WTC11 (cell line): ENCODE data around the gene FAM131C. TPM values are rescaled to one million over a fixed set of nuclear protein-coding genes. Genes with fewer than 3 reads are reported as not detected.
"Not testable (repeated sequence)": the region's sequence is repeated elsewhere in the genome, so short reads cannot be mapped to it uniquely, and the experiment has no call there.

Source experiments
- ATAC-seq: fragments of 200-7000 bp; cut with Tn5 transposase; 2 replicates; pipeline ENCODE4 v1.10.0; 2021; ENCODE audit warnings: mild to moderate bottlenecking, moderate library complexity
- CTCF ChIA-PET: fragments of 300-600 bp; sonication (Branson Sonifier 250); formaldehyde crosslinking; loops from one replicate; lab custom pipeline; 2021; ENCODE audit warnings: antibody characterized with exemption; lab: Charles Lee
- POLR2A ChIA-PET: fragments of 350-600 bp; sonication (Branson Sonifier 250); formaldehyde crosslinking; loops from one replicate; lab custom pipeline; 2021; ENCODE audit warnings: antibody characterized with exemption; lab: Charles Lee
- DNase-seq: peaks from one replicate; pipeline ENCODE4 v3.0.0; 2021; ENCODE audit warnings: low spot score
- H3K27ac Mint-ChIP-seq: 2 replicates; pipeline ENCODE4 v1.8.0; 2021; ENCODE audit warnings: mixed read lengths
- H3K27me3 Mint-ChIP-seq: 2 replicates; pipeline ENCODE4 v1.8.0; 2021; ENCODE audit warnings: low read depth, mild to moderate bottlenecking, moderate library complexity, mixed read lengths
- H3K36me3 Mint-ChIP-seq: 2 replicates; pipeline ENCODE4 v1.8.0; 2021; ENCODE audit warnings: mixed read lengths
- H3K4me1 Mint-ChIP-seq: 2 replicates; pipeline ENCODE4 v1.8.0; 2022; ENCODE audit warnings: mixed read lengths
- H3K4me3 Mint-ChIP-seq: 2 replicates; pipeline ENCODE4 v1.8.0; 2021; ENCODE audit warnings: mild to moderate bottlenecking, moderate library complexity, mixed read lengths
- H3K9me3 Mint-ChIP-seq: 2 replicates; pipeline ENCODE4 v1.8.0; 2021; ENCODE audit warnings: mixed read lengths
- CREM ChIP-seq: sonication (generic); formaldehyde crosslinking; IDR thresholded peaks from 2 replicates; pipeline ENCODE4 v1.8.1; 2022; ENCODE audit warnings: mild to moderate bottlenecking, missing genetic modification reagents, moderate library complexity
- E2F4 ChIP-seq: sonication (generic); formaldehyde crosslinking; IDR thresholded peaks from 2 replicates; pipeline ENCODE4 v1.8.1; 2022; ENCODE audit warnings: low read depth, mild to moderate bottlenecking, moderate library complexity, missing genetic modification reagents, borderline replicate concordance
- ETV6 ChIP-seq: sonication (generic); formaldehyde crosslinking; IDR thresholded peaks from 2 replicates; pipeline ENCODE4 v1.8.1; 2022; ENCODE audit warnings: mild to moderate bottlenecking, missing genetic modification reagents
- FOXK1 ChIP-seq: sonication (generic); formaldehyde crosslinking; IDR thresholded peaks from 2 replicates; pipeline ENCODE4 v1.8.0; 2022; ENCODE audit warnings: mild to moderate bottlenecking, moderate library complexity, missing genetic modification reagents
- GRHL2 ChIP-seq: fragments of 250-450 bp; sonication (Bioruptor Pico); IDR thresholded peaks from 2 replicates; pipeline ENCODE4 v1.8.0; 2022; ENCODE audit warnings: mild to moderate bottlenecking, moderate library complexity; ENCODE audit not compliant: insufficient replicate concordance, severe bottlenecking
- HMGA2 ChIP-seq: fragments of 250-450 bp; sonication (Bioruptor Pico); IDR thresholded peaks from 2 replicates; pipeline ENCODE4 v1.4.0; 2021; ENCODE audit warnings: mild to moderate bottlenecking, moderate library complexity
- MYBL2 ChIP-seq: sonication (generic); formaldehyde crosslinking; IDR thresholded peaks from 2 replicates; pipeline ENCODE4 v1.8.1; 2023; ENCODE audit warnings: mild to moderate bottlenecking, moderate library complexity, missing genetic modification reagents
- NFATC4 ChIP-seq: fragments of 250-450 bp; sonication (Bioruptor Pico); IDR thresholded peaks from 2 replicates; pipeline ENCODE4 v1.9.0; 2021; ENCODE audit warnings: mild to moderate bottlenecking
- NFE2L1 ChIP-seq: sonication (generic); formaldehyde crosslinking; IDR thresholded peaks from 2 replicates; pipeline ENCODE4 v1.8.1; 2023; ENCODE audit warnings: missing genetic modification reagents
- NR2C2 ChIP-seq: sonication (generic); formaldehyde crosslinking; IDR thresholded peaks from 2 replicates; pipeline ENCODE4 v1.8.0; 2022; ENCODE audit warnings: mild to moderate bottlenecking, missing genetic modification reagents
- OVOL2 ChIP-seq: fragments of 250-450 bp; sonication (Bioruptor Pico); IDR thresholded peaks from 2 replicates; pipeline ENCODE4 v1.9.0; 2021; ENCODE audit warnings: mild to moderate bottlenecking, borderline replicate concordance
- TEAD1 ChIP-seq: sonication (generic); formaldehyde crosslinking; IDR thresholded peaks from 2 replicates; pipeline ENCODE4 v1.8.0; 2022; ENCODE audit warnings: mild to moderate bottlenecking, missing genetic modification reagents
- TEAD4 ChIP-seq: sonication (generic); formaldehyde crosslinking; IDR thresholded peaks from 2 replicates; pipeline ENCODE4 v1.8.0; 2022; ENCODE audit warnings: mild to moderate bottlenecking, missing genetic modification reagents
- ZMAT4 ChIP-seq: fragments of 250-450 bp; sonication (Bioruptor Pico); IDR thresholded peaks from 2 replicates; pipeline ENCODE4 v1.9.0; 2021; ENCODE audit warnings: mild to moderate bottlenecking
- ZNF121 ChIP-seq: sonication (generic); formaldehyde crosslinking; IDR thresholded peaks from 2 replicates; pipeline ENCODE4 v1.8.0; 2023; ENCODE audit warnings: missing genetic modification reagents
- ZNF138 ChIP-seq: sonication (generic); formaldehyde crosslinking; conservative IDR thresholded peaks from 2 replicates; pipeline ENCODE4 v1.8.1; 2022; ENCODE audit warnings: mild to moderate bottlenecking, moderate library complexity, missing genetic modification reagents
- ZNF232 ChIP-seq: sonication (generic); formaldehyde crosslinking; IDR thresholded peaks from 2 replicates; pipeline ENCODE4 v1.8.0; 2022; ENCODE audit warnings: mild to moderate bottlenecking, missing genetic modification reagents
- ZNF263 ChIP-seq: sonication (generic); formaldehyde crosslinking; IDR thresholded peaks from 2 replicates; pipeline ENCODE4 v1.8.1; 2022; ENCODE audit warnings: low read depth, mild to moderate bottlenecking, moderate library complexity, missing genetic modification reagents
- ZNF396 ChIP-seq: fragments of 250-450 bp; sonication (Bioruptor Pico); IDR thresholded peaks from 2 replicates; pipeline ENCODE4 v1.8.0; 2021; ENCODE audit warnings: mild to moderate bottlenecking, moderate library complexity, borderline replicate concordance
- ZNF423 ChIP-seq: fragments of 250-450 bp; sonication (Bioruptor Pico); IDR thresholded peaks from 2 replicates; pipeline ENCODE4 v2.1.2; 2022; ENCODE audit warnings: mild to moderate bottlenecking, moderate library complexity
- total RNA-seq: library from RNA; stranded (reverse); gene quantifications from 3 replicates; pipeline ENCODE4 v1.2.3, GENCODE V29; 2021
- TF ChIP-seq, protein P1 (sequence below): sonication (generic); formaldehyde crosslinking; IDR thresholded peaks from 2 replicates; pipeline ENCODE4 v1.8.1; 2022; ENCODE audit warnings: low read depth, missing genetic modification reagents, borderline replicate concordance
- TF ChIP-seq, protein P2 (sequence below): sonication (generic); formaldehyde crosslinking; IDR thresholded peaks from 2 replicates; pipeline ENCODE4 v1.8.1; 2022; ENCODE audit warnings: missing genetic modification reagents, borderline replicate concordance
- TF ChIP-seq, protein P3 (sequence below): fragments of 250-450 bp; sonication (Bioruptor Pico); conservative IDR thresholded peaks from 2 replicates; pipeline ENCODE4 v1.9.0; 2021; ENCODE audit warnings: mild to moderate bottlenecking
- TF ChIP-seq, protein P4 (sequence below): sonication (generic); formaldehyde crosslinking; IDR thresholded peaks from 2 replicates; pipeline ENCODE4 v1.8.0; 2022; ENCODE audit warnings: mild to moderate bottlenecking, missing genetic modification reagents

Gene FAM131C
- total RNA-seq, 1 experiment from 2014 or later, result 1.4 TPM

DNA sequence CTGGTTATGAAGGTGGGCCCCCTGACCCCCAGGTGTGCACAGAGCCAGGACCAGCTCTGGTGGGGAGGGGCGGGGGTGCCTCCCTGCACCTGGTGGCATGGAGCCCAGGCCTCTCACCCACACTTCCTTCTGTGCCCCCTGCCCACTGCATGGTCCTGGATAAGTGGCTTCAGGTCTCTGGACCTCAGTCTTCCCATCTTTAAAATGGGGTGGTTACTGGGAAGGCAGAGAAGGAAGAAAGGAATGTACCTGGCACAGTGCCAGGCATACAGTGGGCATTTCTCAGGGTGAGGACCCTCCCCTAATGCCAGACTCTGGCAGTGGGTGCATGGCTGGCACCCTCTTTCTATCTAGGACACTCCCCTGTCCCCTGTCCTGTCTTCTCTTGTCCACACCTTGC is 44.2 kb downstream of the FAM131C start (continued):
- TF ChIP-seq, protein P1, sequence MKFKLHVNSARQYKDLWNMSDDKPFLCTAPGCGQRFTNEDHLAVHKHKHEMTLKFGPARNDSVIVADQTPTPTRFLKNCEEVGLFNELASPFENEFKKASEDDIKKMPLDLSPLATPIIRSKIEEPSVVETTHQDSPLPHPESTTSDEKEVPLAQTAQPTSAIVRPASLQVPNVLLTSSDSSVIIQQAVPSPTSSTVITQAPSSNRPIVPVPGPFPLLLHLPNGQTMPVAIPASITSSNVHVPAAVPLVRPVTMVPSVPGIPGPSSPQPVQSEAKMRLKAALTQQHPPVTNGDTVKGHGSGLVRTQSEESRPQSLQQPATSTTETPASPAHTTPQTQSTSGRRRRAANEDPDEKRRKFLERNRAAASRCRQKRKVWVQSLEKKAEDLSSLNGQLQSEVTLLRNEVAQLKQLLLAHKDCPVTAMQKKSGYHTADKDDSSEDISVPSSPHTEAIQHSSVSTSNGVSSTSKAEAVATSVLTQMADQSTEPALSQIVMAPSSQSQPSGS (CRISPR knock-in tag), result no peak
- TF ChIP-seq ZMAT4 (CRISPR knock-in tag) (no peak), MYBL2 (CRISPR knock-in tag) (no peak), CREM (CRISPR knock-in tag) (no peak), OVOL2 (no peak)
- TF ChIP-seq, protein P2, sequence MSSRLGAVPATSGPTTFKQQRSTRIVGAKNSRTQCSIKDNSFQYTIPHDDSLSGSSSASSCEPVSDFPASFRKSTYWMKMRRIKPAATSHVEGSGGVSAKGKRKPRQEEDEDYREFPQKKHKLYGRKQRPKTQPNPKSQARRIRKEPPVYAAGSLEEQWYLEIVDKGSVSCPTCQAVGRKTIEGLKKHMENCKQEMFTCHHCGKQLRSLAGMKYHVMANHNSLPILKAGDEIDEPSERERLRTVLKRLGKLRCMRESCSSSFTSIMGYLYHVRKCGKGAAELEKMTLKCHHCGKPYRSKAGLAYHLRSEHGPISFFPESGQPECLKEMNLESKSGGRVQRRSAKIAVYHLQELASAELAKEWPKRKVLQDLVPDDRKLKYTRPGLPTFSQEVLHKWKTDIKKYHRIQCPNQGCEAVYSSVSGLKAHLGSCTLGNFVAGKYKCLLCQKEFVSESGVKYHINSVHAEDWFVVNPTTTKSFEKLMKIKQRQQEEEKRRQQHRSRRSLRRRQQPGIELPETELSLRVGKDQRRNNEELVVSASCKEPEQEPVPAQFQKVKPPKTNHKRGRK, result no peak
- TF ChIP-seq, all 79 proteins: peak for 0

- ChIA-PET CTCF (interaction anchor here (1.0 kb wide), 1 partner anchor 54 kb away, joined by 3 read pairs; the partner anchor contains the start of gene ZBTB17), POLR2A (interaction anchor here (0.7 kb wide), 2 partner anchors 15 to 271 kb away, joined by 3 read pairs; no protein-coding TSS in a partner anchor)
- H3K4me3 Mint-ChIP-seq, result not testable (repeated sequence)
Observed at GRCh38 chr1:16029003-16029268, 44.5 kb downstream of the FAM131C start.

GRCh38 chr1:16028237-16029002 is 45.0 kb downstream of the FAM131C start:
- Mint-ChIP-seq H3K27me3 (peaks cover 31% of the 10 kb centered on the region), H3K36me3 (no peaks in the 10 kb centered on the region), H3K4me3 (no peak overlapping the region), H3K27ac (no peak overlapping the region), H3K4me1 (peaks cover 21% of the 10 kb centered on the region), H3K9me3 (no peaks in the 10 kb centered on the region)
- DNase-seq, result no peak
- CTCF ChIA-PET, result interaction anchor here (0.9 to 1.3 kb wide), 3 partner anchors 16 to 53 kb away, joined by 3 read pairs; partner anchors contain the start of gene ZBTB17
- POLR2A ChIA-PET, result interaction anchor here (0.7 kb wide), 2 partner anchors 15 to 271 kb away, joined by 3 read pairs; no protein-coding TSS in a partner anchor
- TF ChIP-seq FOXK1 (CRISPR knock-in tag) (no peak), ZNF232 (no peak), TEAD1 (no peak), ZNF121 (CRISPR knock-in tag) (no peak), E2F4 (CRISPR knock-in tag) (no peak), ZNF138 (no peak), HMGA2 (CRISPR knock-in tag) (no peak), ZNF396 (CRISPR knock-in tag) (no peak), NR2C2 (CRISPR knock-in tag) (no peak), GRHL2 (CRISPR knock-in tag) (no peak), ZNF423 (CRISPR knock-in tag) (no peak), NFE2L1 (CRISPR knock-in tag) (no peak), ETV6 (CRISPR knock-in tag) (no peak), ZNF263 (CRISPR knock-in tag) (no peak), TEAD4 (no peak), NFATC4 (CRISPR knock-in tag) (no peak), ZMAT4 (CRISPR knock-in tag) (no peak)
- TF ChIP-seq, protein P3, sequence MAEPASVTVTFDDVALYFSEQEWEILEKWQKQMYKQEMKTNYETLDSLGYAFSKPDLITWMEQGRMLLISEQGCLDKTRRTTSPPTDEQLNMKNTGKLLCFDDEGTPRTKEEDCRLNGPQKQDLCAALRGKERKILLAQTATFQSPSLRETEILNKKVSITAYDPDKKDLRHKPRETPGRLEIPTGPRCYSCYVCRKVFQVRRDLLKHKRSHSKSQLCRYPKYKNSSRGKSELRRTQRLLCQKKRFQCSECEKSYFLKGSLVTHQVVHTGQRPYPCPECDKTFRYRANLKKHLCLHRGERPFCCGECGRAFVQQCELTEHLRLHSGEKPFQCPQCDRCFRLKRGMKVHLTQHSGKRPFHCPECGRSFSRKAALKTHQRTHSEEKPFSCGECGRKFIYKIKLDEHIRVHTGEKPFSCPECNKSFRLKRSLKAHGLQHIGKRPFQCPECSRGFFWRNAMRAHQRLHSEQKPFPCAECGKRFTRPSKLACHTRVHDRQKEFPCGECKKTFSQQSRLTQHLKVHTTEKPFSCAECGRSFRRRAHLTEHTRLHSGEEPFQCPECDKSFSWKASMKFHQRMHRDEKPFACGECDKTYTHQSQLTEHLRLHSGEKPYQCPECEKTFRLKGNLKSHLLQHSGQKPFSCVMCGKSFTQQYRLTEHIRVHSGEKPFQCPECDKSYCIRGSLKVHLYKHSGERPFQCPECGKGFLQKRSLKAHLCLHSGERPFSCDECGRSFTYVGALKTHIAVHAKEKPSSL (CRISPR knock-in tag), result no peak
- TF ChIP-seq, protein P4, sequence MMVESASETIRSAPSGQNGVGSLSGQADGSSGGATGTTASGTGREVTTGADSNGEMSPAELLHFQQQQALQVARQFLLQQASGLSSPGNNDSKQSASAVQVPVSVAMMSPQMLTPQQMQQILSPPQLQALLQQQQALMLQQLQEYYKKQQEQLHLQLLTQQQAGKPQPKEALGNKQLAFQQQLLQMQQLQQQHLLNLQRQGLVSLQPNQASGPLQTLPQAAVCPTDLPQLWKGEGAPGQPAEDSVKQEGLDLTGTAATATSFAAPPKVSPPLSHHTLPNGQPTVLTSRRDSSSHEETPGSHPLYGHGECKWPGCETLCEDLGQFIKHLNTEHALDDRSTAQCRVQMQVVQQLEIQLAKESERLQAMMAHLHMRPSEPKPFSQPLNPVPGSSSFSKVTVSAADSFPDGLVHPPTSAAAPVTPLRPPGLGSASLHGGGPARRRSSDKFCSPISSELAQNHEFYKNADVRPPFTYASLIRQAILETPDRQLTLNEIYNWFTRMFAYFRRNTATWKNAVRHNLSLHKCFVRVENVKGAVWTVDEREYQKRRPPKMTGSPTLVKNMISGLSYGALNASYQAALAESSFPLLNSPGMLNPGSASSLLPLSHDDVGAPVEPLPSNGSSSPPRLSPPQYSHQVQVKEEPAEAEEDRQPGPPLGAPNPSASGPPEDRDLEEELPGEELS (CRISPR knock-in tag), result no peak
- ATAC-seq, result no peak

More at GRCh38 chr1:16029003-16029268, 44.5 kb downstream of the FAM131C start:
- H3K36me3 Mint-ChIP-seq, H3K9me3 Mint-ChIP-seq, DNase-seq, ATAC-seq, H3K27ac Mint-ChIP-seq: not testable (repeated sequence)
- peaks cover 21% of the 10 kb centered on the region for H3K4me1 Mint-ChIP-seq
- peaks cover 26% of the 10 kb centered on the region for H3K27me3 Mint-ChIP-seq
